HepG2 (cell line): Measurements from ENCODE around the gene ZNF507. TPM values are rescaled to one million over a fixed set of nuclear protein-coding genes. Genes with fewer than 3 reads are reported as not detected.

Experiments
- MAFK ChIP-seq, 2 experiments: IDR thresholded peaks in 1 of 2; conservative IDR thresholded peaks in 1 of 2; 2 replicates each; pipeline ENCODE4 v1.6.1; 2011; ENCODE audit warnings: improper control_type of control experiment in 2 of 2, low read length in 2 of 2
- SRSF9 ChIP-seq: fragments of 200-400 bp; formaldehyde crosslinking; IDR thresholded peaks from 2 replicates; pipeline ENCODE4 v1.6.1; 2018; ENCODE audit warnings: borderline replicate concordance, mild to moderate bottlenecking, low read depth, low read length; ENCODE audit not compliant: insufficient read depth, poor library complexity, severe bottlenecking
- ZNF501 ChIP-seq: sonication (generic); formaldehyde crosslinking; IDR thresholded peaks from 2 replicates; pipeline ENCODE4 v1.5.1; 2020; ENCODE audit warnings: mild to moderate bottlenecking, moderate library complexity, missing genetic modification reagents
- ZNF572 ChIP-seq: sonication (generic); formaldehyde crosslinking; IDR thresholded peaks from 2 replicates; pipeline ENCODE4 v1.5.1; 2020; ENCODE audit warnings: mild to moderate bottlenecking, missing genetic modification reagents
- polyA plus RNA-seq, 8 experiments: library from polyadenylated mRNA; depleted of rRNA in 3 of 8; stranded (reverse) in 7 of 8; unstranded in 1 of 8; fragments of >200 nt; fragmentation: Illumina TruSeq in 4 of 8; extraction: Trizol in 4 of 8; gene quantifications; 2 replicates each; pipeline versions ENCODE4 v1.2.1 to v1.2.3, GENCODE V29; 2011 to 2016; ENCODE audit warnings: low read depth in 4 of 8, missing spikeins in 1 of 8, mixed read lengths in 1 of 8; ENCODE audit not compliant: insufficient read depth in 1 of 8
- total RNA-seq, 5 experiments: library from RNA; depleted of rRNA; stranded (reverse); fragments of >200 nt; fragmentation: Illumina TruSeq; extraction: Trizol; gene quantifications; 2 replicates each; pipeline ENCODE4 v1.2.3, GENCODE V29; 2016; ENCODE audit warnings: low read depth in 1 of 5
- TF ChIP-seq, protein P1 (sequence below): sonication (generic); formaldehyde crosslinking; IDR thresholded peaks from 2 replicates; pipeline ENCODE4 v1.4.0; 2020; ENCODE audit warnings: missing genetic modification reagents
- TF ChIP-seq, protein P2 (sequence below), 2 experiments: fragments of 450-650 bp in 1 of 2; sonication (generic) in 1 of 2; formaldehyde crosslinking in 1 of 2; IDR thresholded peaks; 2 replicates each; pipeline versions ENCODE4 v1.6.1 to v1.8.0; 2016 to 2022; ENCODE audit warnings: antibody characterized with exemption in 1 of 2, mild to moderate bottlenecking in 1 of 2, missing genetic modification reagents in 1 of 2

ZNF507 gene
- total and polyA plus RNA-seq, 2 of the 13 experiments (the other 11 are each of a cell fraction or from before 2014, with no cell fraction given) = 7.3 to 10.9 TPM

DNA sequence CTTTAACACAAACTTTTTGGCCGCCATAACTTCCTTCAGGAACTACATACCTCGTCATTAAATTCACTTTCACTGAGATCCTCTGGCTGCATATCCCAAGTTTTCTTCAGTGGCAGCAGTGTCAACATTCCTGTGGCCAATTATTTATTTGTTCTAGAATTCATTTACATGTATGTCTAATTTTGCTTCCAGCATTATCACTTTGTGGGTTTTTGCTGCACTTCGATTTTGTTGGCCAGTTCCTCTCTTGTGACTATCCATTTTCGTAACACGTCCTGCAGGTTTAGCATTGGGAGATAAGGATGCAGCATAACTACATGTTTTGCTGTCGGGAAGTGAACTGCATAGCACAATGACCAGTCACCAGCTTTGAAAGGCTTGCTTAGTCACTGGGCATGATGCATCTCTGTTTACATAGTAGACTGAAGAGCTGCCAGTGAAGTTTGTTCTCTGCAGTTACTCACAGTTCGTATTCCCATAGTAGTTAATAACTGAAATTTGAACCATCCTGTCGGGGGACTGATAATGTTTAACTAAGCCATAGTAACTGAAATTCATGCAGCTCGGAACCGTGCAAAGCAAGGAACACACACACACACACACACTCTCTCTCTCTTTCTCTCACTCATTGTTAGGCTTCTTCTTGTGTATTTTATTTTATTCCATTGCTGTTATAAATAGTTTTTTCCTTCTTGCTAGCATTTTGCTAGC lies 28.3 kb downstream of the ZNF507 start (continued):
- TF ChIP-seq, protein P1, sequence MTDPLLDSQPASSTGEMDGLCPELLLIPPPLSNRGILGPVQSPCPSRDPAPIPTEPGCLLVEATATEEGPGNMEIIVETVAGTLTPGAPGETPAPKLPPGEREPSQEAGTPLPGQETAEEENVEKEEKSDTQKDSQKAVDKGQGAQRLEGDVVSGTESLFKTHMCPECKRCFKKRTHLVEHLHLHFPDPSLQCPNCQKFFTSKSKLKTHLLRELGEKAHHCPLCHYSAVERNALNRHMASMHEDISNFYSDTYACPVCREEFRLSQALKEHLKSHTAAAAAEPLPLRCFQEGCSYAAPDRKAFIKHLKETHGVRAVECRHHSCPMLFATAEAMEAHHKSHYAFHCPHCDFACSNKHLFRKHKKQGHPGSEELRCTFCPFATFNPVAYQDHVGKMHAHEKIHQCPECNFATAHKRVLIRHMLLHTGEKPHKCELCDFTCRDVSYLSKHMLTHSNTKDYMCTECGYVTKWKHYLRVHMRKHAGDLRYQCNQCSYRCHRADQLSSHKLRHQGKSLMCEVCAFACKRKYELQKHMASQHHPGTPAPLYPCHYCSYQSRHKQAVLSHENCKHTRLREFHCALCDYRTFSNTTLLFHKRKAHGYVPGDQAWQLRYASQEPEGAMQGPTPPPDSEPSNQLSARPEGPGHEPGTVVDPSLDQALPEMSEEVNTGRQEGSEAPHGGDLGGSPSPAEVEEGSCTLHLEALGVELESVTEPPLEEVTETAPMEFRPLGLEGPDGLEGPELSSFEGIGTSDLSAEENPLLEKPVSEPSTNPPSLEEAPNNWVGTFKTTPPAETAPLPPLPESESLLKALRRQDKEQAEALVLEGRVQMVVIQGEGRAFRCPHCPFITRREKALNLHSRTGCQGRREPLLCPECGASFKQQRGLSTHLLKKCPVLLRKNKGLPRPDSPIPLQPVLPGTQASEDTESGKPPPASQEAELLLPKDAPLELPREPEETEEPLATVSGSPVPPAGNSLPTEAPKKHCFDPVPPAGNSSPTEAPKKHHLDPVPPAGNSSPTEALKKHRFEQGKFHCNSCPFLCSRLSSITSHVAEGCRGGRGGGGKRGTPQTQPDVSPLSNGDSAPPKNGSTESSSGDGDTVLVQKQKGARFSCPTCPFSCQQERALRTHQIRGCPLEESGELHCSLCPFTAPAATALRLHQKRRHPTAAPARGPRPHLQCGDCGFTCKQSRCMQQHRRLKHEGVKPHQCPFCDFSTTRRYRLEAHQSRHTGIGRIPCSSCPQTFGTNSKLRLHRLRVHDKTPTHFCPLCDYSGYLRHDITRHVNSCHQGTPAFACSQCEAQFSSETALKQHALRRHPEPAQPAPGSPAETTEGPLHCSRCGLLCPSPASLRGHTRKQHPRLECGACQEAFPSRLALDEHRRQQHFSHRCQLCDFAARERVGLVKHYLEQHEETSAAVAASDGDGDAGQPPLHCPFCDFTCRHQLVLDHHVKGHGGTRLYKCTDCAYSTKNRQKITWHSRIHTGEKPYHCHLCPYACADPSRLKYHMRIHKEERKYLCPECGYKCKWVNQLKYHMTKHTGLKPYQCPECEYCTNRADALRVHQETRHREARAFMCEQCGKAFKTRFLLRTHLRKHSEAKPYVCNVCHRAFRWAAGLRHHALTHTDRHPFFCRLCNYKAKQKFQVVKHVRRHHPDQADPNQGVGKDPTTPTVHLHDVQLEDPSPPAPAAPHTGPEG = no peak
- TF ChIP-seq, protein P2, sequence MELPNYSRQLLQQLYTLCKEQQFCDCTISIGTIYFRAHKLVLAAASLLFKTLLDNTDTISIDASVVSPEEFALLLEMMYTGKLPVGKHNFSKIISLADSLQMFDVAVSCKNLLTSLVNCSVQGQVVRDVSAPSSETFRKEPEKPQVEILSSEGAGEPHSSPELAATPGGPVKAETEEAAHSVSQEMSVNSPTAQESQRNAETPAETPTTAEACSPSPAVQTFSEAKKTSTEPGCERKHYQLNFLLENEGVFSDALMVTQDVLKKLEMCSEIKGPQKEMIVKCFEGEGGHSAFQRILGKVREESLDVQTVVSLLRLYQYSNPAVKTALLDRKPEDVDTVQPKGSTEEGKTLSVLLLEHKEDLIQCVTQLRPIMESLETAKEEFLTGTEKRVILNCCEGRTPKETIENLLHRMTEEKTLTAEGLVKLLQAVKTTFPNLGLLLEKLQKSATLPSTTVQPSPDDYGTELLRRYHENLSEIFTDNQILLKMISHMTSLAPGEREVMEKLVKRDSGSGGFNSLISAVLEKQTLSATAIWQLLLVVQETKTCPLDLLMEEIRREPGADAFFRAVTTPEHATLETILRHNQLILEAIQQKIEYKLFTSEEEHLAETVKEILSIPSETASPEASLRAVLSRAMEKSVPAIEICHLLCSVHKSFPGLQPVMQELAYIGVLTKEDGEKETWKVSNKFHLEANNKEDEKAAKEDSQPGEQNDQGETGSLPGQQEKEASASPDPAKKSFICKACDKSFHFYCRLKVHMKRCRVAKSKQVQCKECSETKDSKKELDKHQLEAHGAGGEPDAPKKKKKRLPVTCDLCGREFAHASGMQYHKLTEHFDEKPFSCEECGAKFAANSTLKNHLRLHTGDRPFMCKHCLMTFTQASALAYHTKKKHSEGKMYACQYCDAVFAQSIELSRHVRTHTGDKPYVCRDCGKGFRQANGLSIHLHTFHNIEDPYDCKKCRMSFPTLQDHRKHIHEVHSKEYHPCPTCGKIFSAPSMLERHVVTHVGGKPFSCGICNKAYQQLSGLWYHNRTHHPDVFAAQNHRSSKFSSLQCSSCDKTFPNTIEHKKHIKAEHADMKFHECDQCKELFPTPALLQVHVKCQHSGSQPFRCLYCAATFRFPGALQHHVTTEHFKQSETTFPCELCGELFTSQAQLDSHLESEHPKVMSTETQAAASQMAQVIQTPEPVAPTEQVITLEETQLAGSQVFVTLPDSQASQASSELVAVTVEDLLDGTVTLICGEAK (IDR thresholded peaks at IDR 0.05) = no peak
- TF ChIP-seq, protein P2 (CRISPR knock-in tag; IDR thresholded peaks at IDR 0.05) = no peak; the same call in 1 of the 2 replicates
- TF ChIP-seq ZNF572 (no peak), ZNF501 (CRISPR knock-in tag) (no peak), SRSF9 (no peak), MAFK (conservative IDR thresholded peaks at IDR 0.05 in 1 of 2, IDR thresholded peaks at IDR 0.05 in 1 of 2; ENCODE audit: low read length in 2 of 2) (peak; percentile 47 to 62; a peak in 3 of 4 replicates)
